PC-3 (cell line): Measurements from ENCODE around the gene GCDH.

Source experiments
- EZH2phosphoT487 ChIP-seq: fragments of 300-600 bp; sonication (generic); IDR thresholded peaks from 2 replicates; pipeline ENCODE4 v1.6.1; 2018; ENCODE audit warnings: mild to moderate bottlenecking, antibody characterized with exemption, low read length, borderline replicate concordance
- TF ChIP-seq, protein P1 (sequence below): fragments of 300-600 bp; sonication (generic); conservative IDR thresholded peaks from 2 replicates; pipeline ENCODE4 v1.5.1; 2017; ENCODE audit warnings: antibody characterized with exemption, low read depth, mild to moderate bottlenecking, low read length

DNA sequence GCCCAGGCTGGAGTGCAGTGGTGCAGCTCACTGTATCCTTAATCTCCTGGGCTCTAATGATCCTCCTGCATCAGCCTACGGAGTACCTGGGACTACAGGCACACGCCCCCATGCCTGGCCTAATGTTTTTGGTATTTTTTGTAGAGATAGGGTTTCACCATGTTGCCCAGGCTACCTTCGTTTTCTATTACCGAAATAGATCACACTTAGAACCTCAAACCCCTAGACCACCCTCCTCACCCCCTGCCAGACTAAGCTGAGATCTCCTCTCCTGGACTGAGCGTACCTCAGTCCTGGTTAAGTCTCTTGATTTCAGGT is 4.3 kb upstream of the GCDH start:
- TF ChIP-seq, protein P1, sequence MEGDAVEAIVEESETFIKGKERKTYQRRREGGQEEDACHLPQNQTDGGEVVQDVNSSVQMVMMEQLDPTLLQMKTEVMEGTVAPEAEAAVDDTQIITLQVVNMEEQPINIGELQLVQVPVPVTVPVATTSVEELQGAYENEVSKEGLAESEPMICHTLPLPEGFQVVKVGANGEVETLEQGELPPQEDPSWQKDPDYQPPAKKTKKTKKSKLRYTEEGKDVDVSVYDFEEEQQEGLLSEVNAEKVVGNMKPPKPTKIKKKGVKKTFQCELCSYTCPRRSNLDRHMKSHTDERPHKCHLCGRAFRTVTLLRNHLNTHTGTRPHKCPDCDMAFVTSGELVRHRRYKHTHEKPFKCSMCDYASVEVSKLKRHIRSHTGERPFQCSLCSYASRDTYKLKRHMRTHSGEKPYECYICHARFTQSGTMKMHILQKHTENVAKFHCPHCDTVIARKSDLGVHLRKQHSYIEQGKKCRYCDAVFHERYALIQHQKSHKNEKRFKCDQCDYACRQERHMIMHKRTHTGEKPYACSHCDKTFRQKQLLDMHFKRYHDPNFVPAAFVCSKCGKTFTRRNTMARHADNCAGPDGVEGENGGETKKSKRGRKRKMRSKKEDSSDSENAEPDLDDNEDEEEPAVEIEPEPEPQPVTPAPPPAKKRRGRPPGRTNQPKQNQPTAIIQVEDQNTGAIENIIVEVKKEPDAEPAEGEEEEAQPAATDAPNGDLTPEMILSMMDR: no peak
- TF ChIP-seq EZH2phosphoT487: no peak
